SK-N-SH (cell line): ENCODE data around the gene MAMLD1. TPM values are rescaled to one million over a fixed set of nuclear protein-coding genes. Genes with fewer than 3 reads are reported as not detected.

Experiments
- CTCF ChIA-PET: fragments of 300-600, 350-600 bp; formaldehyde crosslinking; extraction: SDS; loops from one replicate; lab custom pipeline; 2021; lab: Yijun Ruan, JAX
- POLR2A ChIA-PET: fragments of 350-600 bp; sonication (Branson Sonifier 250); formaldehyde crosslinking; extraction: SDS; loops from one replicate; lab custom pipeline; 2020; ENCODE audit warnings: antibody characterized with exemption, inconsistent platforms; lab: Yijun Ruan, JAX
- DNase-seq: peaks from one replicate; pipeline ENCODE4 v3.0.0; 2012
- H2AFZ ChIP-seq: fragments of 200-600 bp; sonication (generic); 2 replicates; pipeline ENCODE4 v1.8.1; 2016; ENCODE audit warnings: antibody characterized with exemption, mild to moderate bottlenecking, low read depth
- H3F3A ChIP-seq: fragments of 200-600 bp; sonication (generic); replicated peaks from 2 replicates; pipeline ENCODE3; 2016; ENCODE audit warnings: antibody characterized with exemption, mild to moderate bottlenecking; ENCODE audit not compliant: insufficient read depth
- H3K27ac ChIP-seq, 2 experiments: fragments of 200-500 bp in 1 of 2; fragments of 200-600 bp in 1 of 2; sonication (Bioruptor generic) in 1 of 2; sonication (generic), shearing (Covaris generic) in 1 of 2; 2 replicates each; pipeline versions ENCODE4 v1.5.1 to v1.6.1; 2014 to 2016; ENCODE audit warnings: low read depth in 2 of 2, inconsistent platforms in 1 of 2, low read length in 1 of 2, mild to moderate bottlenecking in 1 of 2, mixed read lengths in 1 of 2
- H3K27me3 ChIP-seq: fragments of 200-600 bp; sonication (generic), shearing (Covaris generic); 2 replicates; pipeline ENCODE4 v1.6.1; 2016; ENCODE audit warnings: mixed run types; ENCODE audit not compliant: insufficient read depth
- H3K36me3 ChIP-seq, 2 experiments: fragments of 200-500 bp in 1 of 2; fragments of 200-600 bp in 1 of 2; sonication (Bioruptor generic) in 1 of 2; sonication (generic) in 1 of 2; replicated peaks in 1 of 2; 2 replicates each; pipeline versions ENCODE3 to v1.5.1; 2014 to 2016; ENCODE audit warnings: low read length in 1 of 2, mild to moderate bottlenecking in 1 of 2; ENCODE audit not compliant: insufficient read depth in 2 of 2, control insufficient read depth in 1 of 2
- H3K4me1 ChIP-seq, 2 experiments: fragments of 200-500 bp in 1 of 2; fragments of 200-600 bp in 1 of 2; sonication (Bioruptor generic) in 1 of 2; sonication (generic), shearing (Covaris generic) in 1 of 2; 2 replicates each; pipeline versions ENCODE4 v1.5.1 to v1.6.1; 2014 to 2016; ENCODE audit warnings: low read depth in 1 of 2, low read length in 1 of 2, mixed run types in 1 of 2; ENCODE audit not compliant: insufficient read depth in 2 of 2, control insufficient read depth in 1 of 2
- H3K4me2 ChIP-seq: fragments of 200-600 bp; sonication (generic), shearing (Covaris generic); 2 replicates; pipeline ENCODE4 v1.6.1; 2017; ENCODE audit warnings: mixed run types
- H3K4me3 ChIP-seq, 2 experiments: fragments of 200-500 bp in 1 of 2; fragments of 200-600 bp in 1 of 2; sonication (Bioruptor generic) in 1 of 2; sonication (generic), shearing (Covaris generic) in 1 of 2; 2 replicates each; pipeline versions ENCODE4 v1.5.1 to v1.8.1; 2014 to 2016; ENCODE audit warnings: low read depth in 2 of 2, inconsistent platforms in 1 of 2, low read length in 1 of 2, mild to moderate bottlenecking in 1 of 2, mixed read lengths in 1 of 2, moderate library complexity in 1 of 2
- H3K79me2 ChIP-seq: fragments of 200-600 bp; sonication (generic); 2 replicates; pipeline ENCODE4 v1.8.1; 2017; ENCODE audit warnings: mild to moderate bottlenecking; ENCODE audit not compliant: insufficient read depth
- H3K9ac ChIP-seq: fragments of 200-600 bp; sonication (generic); 2 replicates; pipeline ENCODE4 v1.6.1; 2017; ENCODE audit warnings: mixed run types
- H3K9me2 ChIP-seq: fragments of 200-600 bp; sonication (generic); 2 replicates; pipeline ENCODE4 v1.6.1; 2017; ENCODE audit warnings: mixed run types
- H3K9me3 ChIP-seq: fragments of 200-600 bp; sonication (generic); 2 replicates; pipeline ENCODE4 v1.6.1; 2017; ENCODE audit warnings: mixed run types, mild to moderate bottlenecking, moderate library complexity
- H4K20me1 ChIP-seq: fragments of 200-600 bp; sonication (generic); 2 replicates; pipeline ENCODE4 v1.6.1; 2017; ENCODE audit warnings: mild to moderate bottlenecking, mixed run types; ENCODE audit not compliant: insufficient read depth
- EP300 ChIP-seq, 2 experiments: IDR thresholded peaks; 2 replicates each; pipeline versions ENCODE4 v1.4.0 to v1.6.1; 2012; ENCODE audit warnings: borderline replicate concordance in 1 of 2, low read depth in 1 of 2, low read length in 1 of 2
- FOXJ3 ChIP-seq: sonication (generic); formaldehyde crosslinking; IDR thresholded peaks from 2 replicates; pipeline ENCODE4 v1.5.1; 2020; ENCODE audit warnings: mild to moderate bottlenecking, missing genetic modification reagents
- GABPA ChIP-seq: IDR thresholded peaks from 2 replicates; pipeline ENCODE4 v1.4.0; 2012; ENCODE audit warnings: low read depth, mild to moderate bottlenecking
- JUND ChIP-seq: IDR thresholded peaks from 2 replicates; pipeline ENCODE4 v1.4.0; 2012
- RAD21 ChIP-seq: IDR thresholded peaks from 2 replicates; pipeline ENCODE4 v1.6.1; 2012; ENCODE audit warnings: mild to moderate bottlenecking, low read length
- SIN3A ChIP-seq: IDR thresholded peaks from 2 replicates; pipeline ENCODE4 v1.6.1; 2012; ENCODE audit warnings: low read depth, mild to moderate bottlenecking, low read length, moderate library complexity, borderline replicate concordance
- SMC3 ChIP-seq: IDR thresholded peaks from 2 replicates; pipeline ENCODE4 v1.6.1; 2012; ENCODE audit warnings: low read depth, low read length, improper control_type of control experiment
- YY1 ChIP-seq: IDR thresholded peaks from 2 replicates; pipeline ENCODE4 v1.4.0; 2012; ENCODE audit warnings: low read depth, mild to moderate bottlenecking
- ZBTB33 ChIP-seq: IDR thresholded peaks from 2 replicates; pipeline ENCODE4 v1.4.0; 2012; ENCODE audit warnings: low read depth, borderline replicate concordance
- WGBS: methylation state at CpG from one replicate; pipeline ENCODE4 v1.1.6; 2017; ENCODE audit warnings: low lambda C conversion rate; 5-methylcytosine and 5-hydroxymethylcytosine counted together
- polyA plus RNA-seq, 3 experiments: library from polyadenylated mRNA; depleted of rRNA; stranded (reverse); fragments of >200 nt; gene quantifications; 2 replicates each; pipeline ENCODE4 v1.2.3, GENCODE V29; 2012
- TF ChIP-seq, protein P1 (sequence below): fragments of 150-350 bp; IDR thresholded peaks from 2 replicates; pipeline ENCODE4 v1.6.1; 2016; ENCODE audit warnings: mild to moderate bottlenecking, low read depth, low read length
- TF ChIP-seq, protein P2 (sequence below): IDR thresholded peaks from 2 replicates; pipeline ENCODE4 v1.6.1; 2012; ENCODE audit warnings: mild to moderate bottlenecking, low read depth, low read length, moderate library complexity
- TF ChIP-seq, protein P3 (sequence below): IDR thresholded peaks from 2 replicates; pipeline ENCODE4 v1.4.0; 2012; ENCODE audit warnings: low read depth, borderline replicate concordance

MAMLD1 gene
- polyA plus RNA-seq, 1 of the 3 experiments (the other 2 are of a cell fraction) = 4.4 TPM

GRCh38 chrX:150332023-150332422 is 31.1 kb upstream of the MAMLD1 start:
- H3K9ac ChIP-seq = no peak overlapping the region
- no peaks in the 10 kb centered on the region for H3K9me3 ChIP-seq
- H3K4me3 ChIP-seq = no peak overlapping the region
- no peaks in the 10 kb centered on the region; a peak in 1 of 4 replicates for H3K4me1 ChIP-seq
- no peaks in the 10 kb centered on the region for H3K36me3 ChIP-seq
- POLR2A ChIA-PET = no interaction called here
- 61% methylated on average over 2 of the region's 2 CpGs for WGBS
- no peak for DNase-seq
- H3K9me2 ChIP-seq = no peaks in the 10 kb centered on the region
- no peak for TF ChIP-seq YY1
- TF ChIP-seq, protein P1, sequence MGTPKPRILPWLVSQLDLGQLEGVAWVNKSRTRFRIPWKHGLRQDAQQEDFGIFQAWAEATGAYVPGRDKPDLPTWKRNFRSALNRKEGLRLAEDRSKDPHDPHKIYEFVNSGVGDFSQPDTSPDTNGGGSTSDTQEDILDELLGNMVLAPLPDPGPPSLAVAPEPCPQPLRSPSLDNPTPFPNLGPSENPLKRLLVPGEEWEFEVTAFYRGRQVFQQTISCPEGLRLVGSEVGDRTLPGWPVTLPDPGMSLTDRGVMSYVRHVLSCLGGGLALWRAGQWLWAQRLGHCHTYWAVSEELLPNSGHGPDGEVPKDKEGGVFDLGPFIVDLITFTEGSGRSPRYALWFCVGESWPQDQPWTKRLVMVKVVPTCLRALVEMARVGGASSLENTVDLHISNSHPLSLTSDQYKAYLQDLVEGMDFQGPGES = no peak
- no peak for TF ChIP-seq RAD21
- no peak for TF ChIP-seq JUND
- TF ChIP-seq SIN3A = no peak
- TF ChIP-seq GABPA = no peak
- TF ChIP-seq EP300 (IDR thresholded peaks at IDR 0.05; ENCODE audit: borderline replicate concordance in 1 of 2, low read depth in 1 of 2, low read length in 1 of 2) = no peak
- no peak for TF ChIP-seq FOXJ3 (CRISPR knock-in tag)
- TF ChIP-seq, protein P2, sequence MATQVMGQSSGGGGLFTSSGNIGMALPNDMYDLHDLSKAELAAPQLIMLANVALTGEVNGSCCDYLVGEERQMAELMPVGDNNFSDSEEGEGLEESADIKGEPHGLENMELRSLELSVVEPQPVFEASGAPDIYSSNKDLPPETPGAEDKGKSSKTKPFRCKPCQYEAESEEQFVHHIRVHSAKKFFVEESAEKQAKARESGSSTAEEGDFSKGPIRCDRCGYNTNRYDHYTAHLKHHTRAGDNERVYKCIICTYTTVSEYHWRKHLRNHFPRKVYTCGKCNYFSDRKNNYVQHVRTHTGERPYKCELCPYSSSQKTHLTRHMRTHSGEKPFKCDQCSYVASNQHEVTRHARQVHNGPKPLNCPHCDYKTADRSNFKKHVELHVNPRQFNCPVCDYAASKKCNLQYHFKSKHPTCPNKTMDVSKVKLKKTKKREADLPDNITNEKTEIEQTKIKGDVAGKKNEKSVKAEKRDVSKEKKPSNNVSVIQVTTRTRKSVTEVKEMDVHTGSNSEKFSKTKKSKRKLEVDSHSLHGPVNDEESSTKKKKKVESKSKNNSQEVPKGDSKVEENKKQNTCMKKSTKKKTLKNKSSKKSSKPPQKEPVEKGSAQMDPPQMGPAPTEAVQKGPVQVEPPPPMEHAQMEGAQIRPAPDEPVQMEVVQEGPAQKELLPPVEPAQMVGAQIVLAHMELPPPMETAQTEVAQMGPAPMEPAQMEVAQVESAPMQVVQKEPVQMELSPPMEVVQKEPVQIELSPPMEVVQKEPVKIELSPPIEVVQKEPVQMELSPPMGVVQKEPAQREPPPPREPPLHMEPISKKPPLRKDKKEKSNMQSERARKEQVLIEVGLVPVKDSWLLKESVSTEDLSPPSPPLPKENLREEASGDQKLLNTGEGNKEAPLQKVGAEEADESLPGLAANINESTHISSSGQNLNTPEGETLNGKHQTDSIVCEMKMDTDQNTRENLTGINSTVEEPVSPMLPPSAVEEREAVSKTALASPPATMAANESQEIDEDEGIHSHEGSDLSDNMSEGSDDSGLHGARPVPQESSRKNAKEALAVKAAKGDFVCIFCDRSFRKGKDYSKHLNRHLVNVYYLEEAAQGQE = no peak
- TF ChIP-seq ZBTB33 = no peak
- TF ChIP-seq, protein P3, sequence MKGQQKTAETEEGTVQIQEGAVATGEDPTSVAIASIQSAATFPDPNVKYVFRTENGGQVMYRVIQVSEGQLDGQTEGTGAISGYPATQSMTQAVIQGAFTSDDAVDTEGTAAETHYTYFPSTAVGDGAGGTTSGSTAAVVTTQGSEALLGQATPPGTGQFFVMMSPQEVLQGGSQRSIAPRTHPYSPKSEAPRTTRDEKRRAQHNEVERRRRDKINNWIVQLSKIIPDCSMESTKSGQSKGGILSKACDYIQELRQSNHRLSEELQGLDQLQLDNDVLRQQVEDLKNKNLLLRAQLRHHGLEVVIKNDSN = no peak
- no peak for TF ChIP-seq SMC3
- H2AFZ ChIP-seq = no peak overlapping the region
- H4K20me1 ChIP-seq = no peaks in the 10 kb centered on the region
- no peaks in the 10 kb centered on the region for H3F3A ChIP-seq
- CTCF ChIA-PET = interaction anchor here (1.4 kb wide), 1 partner anchor 14 kb away, joined by 3 read pairs; no protein-coding TSS in a partner anchor
- H3K27me3 ChIP-seq = no peaks in the 10 kb centered on the region
- H3K4me2 ChIP-seq = no peak overlapping the region
- H3K79me2 ChIP-seq = no peaks in the 10 kb centered on the region
- no peak overlapping the region for H3K27ac ChIP-seq
